UCSD-AML1 (cell line): ENCODE measurements around the gene SLC6A12.
"Not testable (repeated sequence)": the region's sequence is repeated elsewhere in the genome, so short reads cannot be mapped to it uniquely, and the experiment has no call there.

Experiments
- DNase-seq: peaks from one replicate; lab custom pipeline; 2025; ENCODE audit not compliant: unreplicated experiment; lab: John Stamatoyannopoulos, UW

Gene SLC6A12

GRCh38 chr12:218221-218620 is 4.3 kb upstream of the SLC6A12 start:
- DNase-seq: no peak

GRCh38 chr12:217029-217428 is 3.1 kb upstream of the SLC6A12 start:
- not testable (repeated sequence) for DNase-seq

GRCh38 chr12:215116-215515 is 1.2 kb upstream of the SLC6A12 start:
- no peak for DNase-seq

- DNase-seq: no peak
Measured at GRCh38 chr12:213527-213932, 427 bp downstream of the SLC6A12 start.

- DNase-seq: no peak
Measured at GRCh38 chr12:212715-213526, 1.0 kb downstream of the SLC6A12 start.

- no peak for DNase-seq
Measured at GRCh38 chr12:212415-212714, 1.6 kb downstream of the SLC6A12 start.

- no peak for DNase-seq
Measured at GRCh38 chr12:211639-212414, 2.1 kb downstream of the SLC6A12 start.

GRCh38 chr12:211142-211465 is 2.9 kb downstream of the SLC6A12 start:
- DNase-seq: no peak

- DNase-seq: no peak
Measured at GRCh38 chr12:210277-211141, 3.4 kb downstream of the SLC6A12 start.

- no peak for DNase-seq
Measured at GRCh38 chr12:209851-210250, 4.1 kb downstream of the SLC6A12 start.

GRCh38 chr12:209246-209645 is 4.7 kb downstream of the SLC6A12 start:
- DNase-seq: no peak

GRCh38 chr12:208813-209212 is 5.1 kb downstream of the SLC6A12 start:
- no peak for DNase-seq

- DNase-seq: no peak
Measured at GRCh38 chr12:207804-208203, 6.2 kb downstream of the SLC6A12 start.

- no peak for DNase-seq
Measured at GRCh38 chr12:206746-207440, 7.1 kb downstream of the SLC6A12 start.

GRCh38 chr12:205026-205425 is 8.9 kb downstream of the SLC6A12 start:
- DNase-seq: no peak

GRCh38 chr12:204261-204678 is 9.7 kb downstream of the SLC6A12 start:
- no peak for DNase-seq

- no peak for DNase-seq
Measured at GRCh38 chr12:203462-204260, 10.3 kb downstream of the SLC6A12 start.

GRCh38 chr12:203074-203461 is 10.9 kb downstream of the SLC6A12 start:
- DNase-seq: no peak

- no peak for DNase-seq
Measured at GRCh38 chr12:202081-202731, 11.8 kb downstream of the SLC6A12 start.

- DNase-seq: no peak
Measured at GRCh38 chr12:201361-201760, 12.6 kb downstream of the SLC6A12 start.
